ENCODE results near the gene TTC21A. TPM values are rescaled to one million over a fixed set of nuclear protein-coding genes. Genes with fewer than 3 reads are reported as not detected.
A peak's percentile ranks its signal among the peaks of the same experiment; 100 is the strongest.

TTC21A gene
- total RNA-seq, 1 donor from 2014 or later: 6.2 TPM

GRCh38 chr3:39181408-39182335, 74.2 kb downstream of the TTC21A start:
- Mint-ChIP-seq H3K4me3 (ENCODE audit: unreplicated experiment) (peak overlapping the region; percentile 62), H3K36me3 (ENCODE audit: low read depth) (no peaks in the 10 kb centered on the region), H3K27me3 (ENCODE audit: low read depth) (no peaks in the 10 kb centered on the region), H3K4me1 (ENCODE audit: low read depth) (peaks cover 28% of the 10 kb centered on the region), H3K27ac (ENCODE audit: unreplicated experiment) (no peak overlapping the region), H3K9me3 (ENCODE audit: low read depth) (no peaks in the 10 kb centered on the region)
- no peak for TF ChIP-seq CTCF (IDR thresholded peaks at IDR 0.05)
- DNase-seq (ENCODE audit: low spot score): no peak

- H3K27me3 Mint-ChIP-seq (ENCODE audit: low read depth): no peaks in the 10 kb centered on the region
Observed at GRCh38 chr3:39183211-39184080, 76.0 kb downstream of the TTC21A start.

GRCh38 chr3:39184081-39184967, 76.8 kb downstream of the TTC21A start:
- no peaks in the 10 kb centered on the region for H3K27me3 Mint-ChIP-seq (ENCODE audit: low read depth)
- H3K4me1 Mint-ChIP-seq (ENCODE audit: low read depth): peaks cover 14% of the 10 kb centered on the region
- H3K36me3 Mint-ChIP-seq (ENCODE audit: low read depth): no peaks in the 10 kb centered on the region
- H3K27ac Mint-ChIP-seq (ENCODE audit: unreplicated experiment): no peak overlapping the region
- no peak overlapping the region for H3K4me3 Mint-ChIP-seq (ENCODE audit: unreplicated experiment)
- no peak for TF ChIP-seq CTCF (IDR thresholded peaks at IDR 0.05)
- no peaks in the 10 kb centered on the region for H3K9me3 Mint-ChIP-seq (ENCODE audit: low read depth)
- peak; percentile 49 for DNase-seq (ENCODE audit: low spot score)

More at GRCh38 chr3:39183211-39184080, 76.0 kb downstream of the TTC21A start:
- Mint-ChIP-seq H3K9me3 (ENCODE audit: low read depth) (no peaks in the 10 kb centered on the region), H3K27ac (ENCODE audit: unreplicated experiment) (no peak overlapping the region), H3K4me3 (ENCODE audit: unreplicated experiment) (no peak overlapping the region), H3K36me3 (ENCODE audit: low read depth) (no peaks in the 10 kb centered on the region), H3K4me1 (ENCODE audit: low read depth) (peaks cover 18% of the 10 kb centered on the region)
- DNase-seq (ENCODE audit: low spot score): peak; percentile 87
- no peak for TF ChIP-seq CTCF (IDR thresholded peaks at IDR 0.05)

- no peak for TF ChIP-seq CTCF (IDR thresholded peaks at IDR 0.05)
- peak; percentile 72 for DNase-seq (ENCODE audit: low spot score)
- Mint-ChIP-seq H3K9me3 (ENCODE audit: low read depth) (no peaks in the 10 kb centered on the region), H3K36me3 (ENCODE audit: low read depth) (no peaks in the 10 kb centered on the region), H3K27ac (ENCODE audit: unreplicated experiment) (no peak overlapping the region), H3K4me1 (ENCODE audit: low read depth) (peaks cover 14% of the 10 kb centered on the region), H3K4me3 (ENCODE audit: unreplicated experiment) (no peak overlapping the region), H3K27me3 (ENCODE audit: low read depth) (no peaks in the 10 kb centered on the region)
Observed at GRCh38 chr3:39184968-39185285, 77.4 kb downstream of the TTC21A start.
